Neuron (in vitro differentiated cells): Measurements from ENCODE around the gene ZC3H12D.
"Not testable (repeated sequence)": the region's sequence is repeated elsewhere in the genome, so short reads cannot be mapped to it uniquely, and the experiment has no call there.

Experiments used
- H2AFZ ChIP-seq: one replicate; pipeline ENCODE4 v1.6.1; 2013; ENCODE audit warnings: low read depth, mild to moderate bottlenecking, inconsistent platforms, low read length, moderate library complexity
- H3K27me3 ChIP-seq: one replicate; pipeline ENCODE4 v1.6.1; 2013; ENCODE audit warnings: low read length; ENCODE audit not compliant: insufficient read depth
- H3K36me3 ChIP-seq: one replicate; pipeline ENCODE4 v1.6.1; 2013; ENCODE audit warnings: low read length; ENCODE audit not compliant: insufficient read depth
- H3K4me1 ChIP-seq: one replicate; pipeline ENCODE4 v1.6.1; 2013; ENCODE audit warnings: low read length; ENCODE audit not compliant: insufficient read depth
- H3K4me3 ChIP-seq: 2 replicates; pipeline ENCODE4 v1.5.1; 2013; ENCODE audit warnings: mild to moderate bottlenecking, low read length, moderate library complexity
- H3K9me3 ChIP-seq: one replicate; pipeline ENCODE4 v1.6.1; 2013; ENCODE audit warnings: low read length

Gene ZC3H12D

GRCh38 chr6:149462712-149463111 lies 22.1 kb downstream of the ZC3H12D start:
- H3K4me3 ChIP-seq, H2AFZ ChIP-seq, H3K4me1 ChIP-seq, H3K36me3 ChIP-seq, H3K9me3 ChIP-seq, H3K27me3 ChIP-seq: not testable (repeated sequence)

GRCh38 chr6:149461670-149462069 lies 23.1 kb downstream of the ZC3H12D start:
- H3K27me3 ChIP-seq, result no peaks in the 10 kb centered on the region
- H3K36me3 ChIP-seq, result no peaks in the 10 kb centered on the region
- no peaks in the 10 kb centered on the region for H3K9me3 ChIP-seq
- no peaks in the 10 kb centered on the region for H3K4me1 ChIP-seq
- no peak overlapping the region for H3K4me3 ChIP-seq
- no peak overlapping the region for H2AFZ ChIP-seq

GRCh38 chr6:149460249-149460648 lies 24.6 kb downstream of the ZC3H12D start:
- not testable (repeated sequence) for H2AFZ ChIP-seq, H3K4me3 ChIP-seq, H3K27me3 ChIP-seq

GRCh38 chr6:149459761-149460160 lies 25.1 kb downstream of the ZC3H12D start:
- Histone ChIP-seq H3K4me1 (no peaks in the 10 kb centered on the region), H3K9me3 (no peaks in the 10 kb centered on the region), H2AFZ (no peak overlapping the region), H3K27me3 (no peaks in the 10 kb centered on the region), H3K4me3 (no peak overlapping the region), H3K36me3 (no peaks in the 10 kb centered on the region)

More at GRCh38 chr6:149460249-149460648, 24.6 kb downstream of the ZC3H12D start:
- not testable (repeated sequence) for H3K36me3 ChIP-seq, H3K9me3 ChIP-seq, H3K4me1 ChIP-seq

- Histone ChIP-seq H3K36me3 (no peaks in the 10 kb centered on the region), H3K27me3 (no peaks in the 10 kb centered on the region), H3K4me3 (no peak overlapping the region), H3K9me3 (no peaks in the 10 kb centered on the region), H2AFZ (no peak overlapping the region), H3K4me1 (no peaks in the 10 kb centered on the region)
Observed at GRCh38 chr6:149458806-149459205, 26.0 kb downstream of the ZC3H12D start.

GRCh38 chr6:149458196-149458595 lies 26.6 kb downstream of the ZC3H12D start:
- Histone ChIP-seq H3K36me3 (no peaks in the 10 kb centered on the region), H3K4me3 (no peak overlapping the region), H3K27me3 (no peaks in the 10 kb centered on the region), H3K4me1 (no peaks in the 10 kb centered on the region), H2AFZ (no peak overlapping the region), H3K9me3 (no peaks in the 10 kb centered on the region)

GRCh38 chr6:149457316-149457884 lies 27.4 kb downstream of the ZC3H12D start:
- no peaks in the 10 kb centered on the region for H3K9me3 ChIP-seq
- H3K4me3 ChIP-seq, result no peak overlapping the region
- no peak overlapping the region for H2AFZ ChIP-seq
- no peaks in the 10 kb centered on the region for H3K4me1 ChIP-seq
- H3K27me3 ChIP-seq, result no peaks in the 10 kb centered on the region
- no peaks in the 10 kb centered on the region for H3K36me3 ChIP-seq

GRCh38 chr6:149456311-149457021 lies 28.3 kb downstream of the ZC3H12D start:
- Histone ChIP-seq H2AFZ (no peak overlapping the region), H3K4me1 (no peaks in the 10 kb centered on the region), H3K4me3 (no peak overlapping the region), H3K9me3 (no peaks in the 10 kb centered on the region), H3K27me3 (no peaks in the 10 kb centered on the region), H3K36me3 (no peaks in the 10 kb centered on the region)

GRCh38 chr6:149455031-149455732 lies 29.6 kb downstream of the ZC3H12D start:
- no peaks in the 10 kb centered on the region for H3K36me3 ChIP-seq
- peaks cover 3% of the 10 kb centered on the region for H3K27me3 ChIP-seq
- no peak overlapping the region for H3K4me3 ChIP-seq
- no peak overlapping the region for H2AFZ ChIP-seq
- no peaks in the 10 kb centered on the region for H3K9me3 ChIP-seq
- no peaks in the 10 kb centered on the region for H3K4me1 ChIP-seq

- H3K36me3 ChIP-seq, result no peaks in the 10 kb centered on the region
- H2AFZ ChIP-seq, result no peak overlapping the region
- H3K4me3 ChIP-seq, result no peak overlapping the region
- no peaks in the 10 kb centered on the region for H3K4me1 ChIP-seq
- H3K9me3 ChIP-seq, result no peaks in the 10 kb centered on the region
- H3K27me3 ChIP-seq, result peaks cover 3% of the 10 kb centered on the region
Observed at GRCh38 chr6:149454346-149454848, 30.4 kb downstream of the ZC3H12D start.

GRCh38 chr6:149453597-149454345 lies 31.0 kb downstream of the ZC3H12D start:
- no peaks in the 10 kb centered on the region for H3K9me3 ChIP-seq
- H3K4me1 ChIP-seq, result no peaks in the 10 kb centered on the region
- H3K27me3 ChIP-seq, result peaks cover 3% of the 10 kb centered on the region
- no peak overlapping the region for H2AFZ ChIP-seq
- H3K4me3 ChIP-seq, result no peak overlapping the region
- no peaks in the 10 kb centered on the region for H3K36me3 ChIP-seq

- Histone ChIP-seq H2AFZ (no peak overlapping the region), H3K4me1 (no peaks in the 10 kb centered on the region), H3K27me3 (peaks cover 3% of the 10 kb centered on the region), H3K36me3 (no peaks in the 10 kb centered on the region), H3K4me3 (no peak overlapping the region), H3K9me3 (no peaks in the 10 kb centered on the region)
Observed at GRCh38 chr6:149452037-149452939, 32.5 kb downstream of the ZC3H12D start.
